WTC11 (cell line): ENCODE measurements around the gene PCDHA1. TPM values are rescaled to one million over a fixed set of nuclear protein-coding genes. Genes with fewer than 3 reads are reported as not detected.

Experiments
- ATAC-seq: fragments of 200-7000 bp; cut with Tn5 transposase; 2 replicates; pipeline ENCODE4 v1.10.0; 2021; ENCODE audit warnings: mild to moderate bottlenecking, moderate library complexity
- CTCF ChIA-PET: fragments of 300-600 bp; sonication (Branson Sonifier 250); formaldehyde crosslinking; loops from one replicate; lab custom pipeline; 2021; ENCODE audit warnings: antibody characterized with exemption; lab: Charles Lee
- POLR2A ChIA-PET: fragments of 350-600 bp; sonication (Branson Sonifier 250); formaldehyde crosslinking; loops from one replicate; lab custom pipeline; 2021; ENCODE audit warnings: antibody characterized with exemption; lab: Charles Lee
- DNase-seq: peaks from one replicate; pipeline ENCODE4 v3.0.0; 2021; ENCODE audit warnings: low spot score
- H3K27ac Mint-ChIP-seq: 2 replicates; pipeline ENCODE4 v1.8.0; 2021; ENCODE audit warnings: mixed read lengths
- H3K27me3 Mint-ChIP-seq: 2 replicates; pipeline ENCODE4 v1.8.0; 2021; ENCODE audit warnings: low read depth, mild to moderate bottlenecking, moderate library complexity, mixed read lengths
- H3K36me3 Mint-ChIP-seq: 2 replicates; pipeline ENCODE4 v1.8.0; 2021; ENCODE audit warnings: mixed read lengths
- H3K4me1 Mint-ChIP-seq: 2 replicates; pipeline ENCODE4 v1.8.0; 2022; ENCODE audit warnings: mixed read lengths
- H3K4me3 Mint-ChIP-seq: 2 replicates; pipeline ENCODE4 v1.8.0; 2021; ENCODE audit warnings: mild to moderate bottlenecking, moderate library complexity, mixed read lengths
- H3K9me3 Mint-ChIP-seq: 2 replicates; pipeline ENCODE4 v1.8.0; 2021; ENCODE audit warnings: mixed read lengths
- CBFB ChIP-seq: sonication (generic); formaldehyde crosslinking; IDR thresholded peaks from 2 replicates; pipeline ENCODE4 v1.8.1; 2022; ENCODE audit warnings: mild to moderate bottlenecking, low read depth, missing genetic modification reagents
- CREM ChIP-seq: sonication (generic); formaldehyde crosslinking; IDR thresholded peaks from 2 replicates; pipeline ENCODE4 v1.8.1; 2022; ENCODE audit warnings: mild to moderate bottlenecking, missing genetic modification reagents, moderate library complexity
- OVOL2 ChIP-seq: fragments of 250-450 bp; sonication (Bioruptor Pico); IDR thresholded peaks from 2 replicates; pipeline ENCODE4 v1.9.0; 2021; ENCODE audit warnings: mild to moderate bottlenecking, borderline replicate concordance
- SOX15 ChIP-seq: fragments of 250-450 bp; sonication (Bioruptor Pico); IDR thresholded peaks from 2 replicates; pipeline ENCODE4 v1.9.0; 2021; ENCODE audit warnings: mild to moderate bottlenecking
- TEAD4 ChIP-seq: sonication (generic); formaldehyde crosslinking; IDR thresholded peaks from 2 replicates; pipeline ENCODE4 v1.8.0; 2022; ENCODE audit warnings: mild to moderate bottlenecking, missing genetic modification reagents
- ZBTB21 ChIP-seq: sonication (generic); formaldehyde crosslinking; IDR thresholded peaks from 2 replicates; pipeline ENCODE4 v1.8.1; 2023; ENCODE audit warnings: mild to moderate bottlenecking, missing genetic modification reagents, borderline replicate concordance
- ZNF219 ChIP-seq: sonication (generic); formaldehyde crosslinking; IDR thresholded peaks from 2 replicates; pipeline ENCODE4 v1.8.0; 2023; ENCODE audit warnings: missing genetic modification reagents, mild to moderate bottlenecking, borderline replicate concordance
- ZNF263 ChIP-seq: sonication (generic); formaldehyde crosslinking; IDR thresholded peaks from 2 replicates; pipeline ENCODE4 v1.8.1; 2022; ENCODE audit warnings: low read depth, mild to moderate bottlenecking, moderate library complexity, missing genetic modification reagents
- ZNF396 ChIP-seq: fragments of 250-450 bp; sonication (Bioruptor Pico); IDR thresholded peaks from 2 replicates; pipeline ENCODE4 v1.8.0; 2021; ENCODE audit warnings: mild to moderate bottlenecking, moderate library complexity, borderline replicate concordance
- ZNF416 ChIP-seq: fragments of 250-450 bp; sonication (Bioruptor Pico); IDR thresholded peaks from 2 replicates; pipeline ENCODE4 v1.9.0; 2021; ENCODE audit warnings: mild to moderate bottlenecking, inconsistent platforms
- total RNA-seq: library from RNA; stranded (reverse); gene quantifications from 3 replicates; pipeline ENCODE4 v1.2.3, GENCODE V29; 2021
- TF ChIP-seq, protein P1 (sequence below): sonication (generic); formaldehyde crosslinking; IDR thresholded peaks from 2 replicates; pipeline ENCODE4 v1.8.1; 2023; ENCODE audit warnings: mild to moderate bottlenecking, missing genetic modification reagents
- TF ChIP-seq, protein P2 (sequence below): fragments of 250-450 bp; sonication (Bioruptor Pico); IDR thresholded peaks from 2 replicates; pipeline ENCODE4 v2.1.2; 2022; ENCODE audit warnings: mild to moderate bottlenecking, moderate library complexity
- TF ChIP-seq, protein P3 (sequence below): sonication (generic); formaldehyde crosslinking; IDR thresholded peaks from 2 replicates; pipeline ENCODE4 v1.8.0; 2022; ENCODE audit warnings: mild to moderate bottlenecking, missing genetic modification reagents
- TF ChIP-seq, protein P4 (sequence below): sonication (generic); formaldehyde crosslinking; IDR thresholded peaks from 2 replicates; pipeline ENCODE4 v1.8.0; 2022; ENCODE audit warnings: mild to moderate bottlenecking, missing genetic modification reagents
- TF ChIP-seq, protein P5 (sequence below): fragments of 250-450 bp; sonication (Bioruptor Pico); IDR thresholded peaks from 2 replicates; pipeline ENCODE4 v1.8.0; 2021; ENCODE audit warnings: mild to moderate bottlenecking
- TF ChIP-seq, protein P6 (sequence below): sonication (generic); formaldehyde crosslinking; IDR thresholded peaks from 2 replicates; pipeline ENCODE4 v1.8.1; 2023; ENCODE audit warnings: mild to moderate bottlenecking, missing genetic modification reagents, moderate library complexity

The PCDHA1 gene
- total RNA-seq, 1 experiment from 2014 or later, result 2.4 TPM

DNA sequence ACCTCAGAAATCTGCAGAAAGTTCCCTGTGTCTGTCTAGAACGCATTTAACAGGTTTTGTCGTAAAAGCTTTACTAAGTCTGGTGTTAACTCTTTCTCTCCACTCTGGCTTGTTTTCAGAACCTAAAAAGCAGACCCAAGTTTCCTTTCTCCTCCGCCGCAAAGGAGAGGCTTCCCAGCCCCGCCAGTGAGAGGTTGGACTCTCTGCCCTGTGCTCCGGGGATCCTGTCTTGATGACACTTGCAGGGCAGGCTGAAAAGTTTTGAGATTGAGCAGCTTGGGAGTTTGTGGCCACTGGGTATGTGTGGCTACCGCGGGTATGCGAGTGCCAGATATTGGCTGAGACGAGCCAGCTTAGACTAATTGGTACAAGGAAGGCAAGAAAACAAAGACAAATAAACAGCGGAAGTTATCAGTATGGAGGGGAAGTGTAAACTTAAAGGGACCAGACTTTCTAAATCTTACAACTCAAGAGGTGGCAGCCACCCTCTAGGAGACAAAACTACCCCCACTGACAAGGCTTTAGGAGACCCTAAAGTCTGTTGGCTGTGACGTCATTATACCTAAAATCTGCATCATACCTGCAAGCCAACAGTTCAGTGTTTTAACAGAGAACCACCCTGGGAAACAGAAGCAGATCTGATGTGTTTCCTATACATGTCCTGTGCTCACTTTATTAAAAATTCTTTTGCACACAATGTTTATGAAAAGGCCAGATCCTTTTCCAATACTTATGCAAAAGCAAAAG lies 224.3 kb downstream of the PCDHA1 start (continued):
- TF ChIP-seq, protein P1, sequence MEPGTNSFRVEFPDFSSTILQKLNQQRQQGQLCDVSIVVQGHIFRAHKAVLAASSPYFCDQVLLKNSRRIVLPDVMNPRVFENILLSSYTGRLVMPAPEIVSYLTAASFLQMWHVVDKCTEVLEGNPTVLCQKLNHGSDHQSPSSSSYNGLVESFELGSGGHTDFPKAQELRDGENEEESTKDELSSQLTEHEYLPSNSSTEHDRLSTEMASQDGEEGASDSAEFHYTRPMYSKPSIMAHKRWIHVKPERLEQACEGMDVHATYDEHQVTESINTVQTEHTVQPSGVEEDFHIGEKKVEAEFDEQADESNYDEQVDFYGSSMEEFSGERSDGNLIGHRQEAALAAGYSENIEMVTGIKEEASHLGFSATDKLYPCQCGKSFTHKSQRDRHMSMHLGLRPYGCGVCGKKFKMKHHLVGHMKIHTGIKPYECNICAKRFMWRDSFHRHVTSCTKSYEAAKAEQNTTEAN (CRISPR knock-in tag), result no peak
- no peak for TF ChIP-seq ZNF263
- TF ChIP-seq, protein P2, sequence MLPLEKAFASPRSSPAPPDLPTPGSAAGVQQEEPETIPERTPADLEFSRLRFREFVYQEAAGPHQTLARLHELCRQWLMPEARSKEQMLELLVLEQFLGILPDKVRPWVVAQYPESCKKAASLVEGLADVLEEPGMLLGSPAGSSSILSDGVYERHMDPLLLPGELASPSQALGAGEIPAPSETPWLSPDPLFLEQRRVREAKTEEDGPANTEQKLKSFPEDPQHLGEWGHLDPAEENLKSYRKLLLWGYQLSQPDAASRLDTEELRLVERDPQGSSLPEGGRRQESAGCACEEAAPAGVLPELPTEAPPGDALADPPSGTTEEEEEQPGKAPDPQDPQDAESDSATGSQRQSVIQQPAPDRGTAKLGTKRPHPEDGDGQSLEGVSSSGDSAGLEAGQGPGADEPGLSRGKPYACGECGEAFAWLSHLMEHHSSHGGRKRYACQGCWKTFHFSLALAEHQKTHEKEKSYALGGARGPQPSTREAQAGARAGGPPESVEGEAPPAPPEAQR (CRISPR knock-in tag), result no peak

DNA sequence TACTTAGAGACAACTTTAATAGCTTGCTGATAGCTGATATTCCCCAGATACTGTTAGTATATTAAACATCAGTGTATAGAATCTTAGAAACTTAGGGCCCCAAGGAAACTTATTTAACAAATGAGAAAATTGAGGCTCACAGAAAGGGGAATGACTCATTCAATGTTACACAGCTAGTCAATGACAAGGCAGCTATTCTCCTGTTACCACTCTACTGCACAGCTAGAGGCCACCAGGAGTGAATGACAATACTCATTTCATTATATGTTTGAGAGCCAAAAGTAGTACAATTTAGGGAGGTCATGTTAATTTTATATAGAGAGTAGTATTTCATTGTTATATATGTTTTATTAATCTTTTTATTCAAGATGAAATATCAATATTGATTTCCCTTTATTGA lies 232.0 kb downstream of the PCDHA1 start:
- POLR2A ChIA-PET, result no interaction called here
- no peak overlapping the region for H3K27ac Mint-ChIP-seq
- no peaks in the 10 kb centered on the region for H3K9me3 Mint-ChIP-seq
- TF ChIP-seq, protein P3, sequence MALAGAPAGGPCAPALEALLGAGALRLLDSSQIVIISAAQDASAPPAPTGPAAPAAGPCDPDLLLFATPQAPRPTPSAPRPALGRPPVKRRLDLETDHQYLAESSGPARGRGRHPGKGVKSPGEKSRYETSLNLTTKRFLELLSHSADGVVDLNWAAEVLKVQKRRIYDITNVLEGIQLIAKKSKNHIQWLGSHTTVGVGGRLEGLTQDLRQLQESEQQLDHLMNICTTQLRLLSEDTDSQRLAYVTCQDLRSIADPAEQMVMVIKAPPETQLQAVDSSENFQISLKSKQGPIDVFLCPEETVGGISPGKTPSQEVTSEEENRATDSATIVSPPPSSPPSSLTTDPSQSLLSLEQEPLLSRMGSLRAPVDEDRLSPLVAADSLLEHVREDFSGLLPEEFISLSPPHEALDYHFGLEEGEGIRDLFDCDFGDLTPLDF (CRISPR knock-in tag), result no peak
- no peak for TF ChIP-seq ZBTB21 (CRISPR knock-in tag)
- TF ChIP-seq CREM (CRISPR knock-in tag), result no peak
- no peak for TF ChIP-seq ZNF219 (CRISPR knock-in tag)
- TF ChIP-seq ZNF416, result no peak
- no peak for TF ChIP-seq ZNF396 (CRISPR knock-in tag)
- no peak for TF ChIP-seq OVOL2 (CRISPR knock-in tag)
- TF ChIP-seq, protein P1 (CRISPR knock-in tag), result no peak
- TF ChIP-seq CBFB (CRISPR knock-in tag), result no peak
- DNase-seq (no peak), ATAC-seq (no peak)
- H3K4me1 Mint-ChIP-seq, result no peaks in the 10 kb centered on the region
- no peaks in the 10 kb centered on the region for H3K27me3 Mint-ChIP-seq
- no peak overlapping the region for H3K4me3 Mint-ChIP-seq
- H3K36me3 Mint-ChIP-seq, result no peaks in the 10 kb centered on the region
- CTCF ChIA-PET, result interaction anchor here (1.1 to 3.7 kb wide), 6 partner anchors 14 to 162 kb away, joined by 3 to 14 read pairs (median 4); partner anchors contain the start of genes PCDHA10, PCDHAC1 and PCDHB2

DNA sequence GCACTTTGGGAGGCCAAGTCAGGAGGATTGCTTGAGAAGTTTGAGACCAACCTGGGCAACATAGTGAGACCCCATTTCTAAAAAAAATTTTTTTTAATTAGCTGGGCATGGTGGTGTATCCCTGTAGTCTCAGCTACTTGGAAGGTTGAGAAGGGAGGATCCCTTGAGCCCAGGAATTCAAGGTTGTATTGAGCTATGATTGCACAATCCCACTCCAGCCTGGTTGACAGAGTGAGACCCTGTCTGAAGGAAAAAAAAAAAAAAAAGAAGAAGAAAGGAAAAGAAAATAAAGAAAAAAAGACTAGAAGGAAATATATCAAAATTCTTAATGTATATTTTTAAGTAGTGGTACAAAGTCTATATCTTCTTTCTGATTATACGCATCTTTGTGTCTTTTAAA lies 236.4 kb downstream of the PCDHA1 start:
- CTCF ChIA-PET, result interaction anchor here (0.7 to 1.5 kb wide), 3 partner anchors 10 to 146 kb away, joined by 3 to 4 read pairs (median 3); no protein-coding TSS in a partner anchor

More for the DNA sequence above, 236.4 kb downstream of the PCDHA1 start:
- Mint-ChIP-seq H3K9me3 (peaks cover 6% of the 10 kb centered on the region), H3K36me3 (no peaks in the 10 kb centered on the region), H3K4me3 (no peak overlapping the region), H3K27me3 (no peaks in the 10 kb centered on the region), H3K27ac (no peak overlapping the region), H3K4me1 (0 out of 2 replicates have a peak, but pooled peaks cover 3% of the 10 kb centered on the region)
- ATAC-seq (no peak), DNase-seq (no peak)
- no peak for TF ChIP-seq SOX15
- TF ChIP-seq, protein P4, sequence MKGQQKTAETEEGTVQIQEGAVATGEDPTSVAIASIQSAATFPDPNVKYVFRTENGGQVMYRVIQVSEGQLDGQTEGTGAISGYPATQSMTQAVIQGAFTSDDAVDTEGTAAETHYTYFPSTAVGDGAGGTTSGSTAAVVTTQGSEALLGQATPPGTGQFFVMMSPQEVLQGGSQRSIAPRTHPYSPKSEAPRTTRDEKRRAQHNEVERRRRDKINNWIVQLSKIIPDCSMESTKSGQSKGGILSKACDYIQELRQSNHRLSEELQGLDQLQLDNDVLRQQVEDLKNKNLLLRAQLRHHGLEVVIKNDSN (CRISPR knock-in tag), result no peak
- no peak for TF ChIP-seq TEAD4 (CRISPR knock-in tag)
- TF ChIP-seq, protein P5, sequence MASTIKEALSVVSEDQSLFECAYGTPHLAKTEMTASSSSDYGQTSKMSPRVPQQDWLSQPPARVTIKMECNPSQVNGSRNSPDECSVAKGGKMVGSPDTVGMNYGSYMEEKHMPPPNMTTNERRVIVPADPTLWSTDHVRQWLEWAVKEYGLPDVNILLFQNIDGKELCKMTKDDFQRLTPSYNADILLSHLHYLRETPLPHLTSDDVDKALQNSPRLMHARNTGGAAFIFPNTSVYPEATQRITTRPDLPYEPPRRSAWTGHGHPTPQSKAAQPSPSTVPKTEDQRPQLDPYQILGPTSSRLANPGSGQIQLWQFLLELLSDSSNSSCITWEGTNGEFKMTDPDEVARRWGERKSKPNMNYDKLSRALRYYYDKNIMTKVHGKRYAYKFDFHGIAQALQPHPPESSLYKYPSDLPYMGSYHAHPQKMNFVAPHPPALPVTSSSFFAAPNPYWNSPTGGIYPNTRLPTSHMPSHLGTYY, result no peak
- TF ChIP-seq, protein P6, sequence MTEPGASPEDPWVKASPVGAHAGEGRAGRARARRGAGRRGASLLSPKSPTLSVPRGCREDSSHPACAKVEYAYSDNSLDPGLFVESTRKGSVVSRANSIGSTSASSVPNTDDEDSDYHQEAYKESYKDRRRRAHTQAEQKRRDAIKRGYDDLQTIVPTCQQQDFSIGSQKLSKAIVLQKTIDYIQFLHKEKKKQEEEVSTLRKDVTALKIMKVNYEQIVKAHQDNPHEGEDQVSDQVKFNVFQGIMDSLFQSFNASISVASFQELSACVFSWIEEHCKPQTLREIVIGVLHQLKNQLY (CRISPR knock-in tag), result no peak
- POLR2A ChIA-PET, result no interaction called here
